IPS-15b (cell line): ENCODE data around the gene FANCL.
"Not testable (repeated sequence)": the region's sequence is repeated elsewhere in the genome, so short reads cannot be mapped to it uniquely, and the experiment has no call there.

Experiments
- H3K27me3 ChIP-seq: one replicate; pipeline ENCODE4 v1.6.1; 2013; ENCODE audit warnings: low read length; ENCODE audit not compliant: control insufficient read depth, insufficient read depth
- H3K36me3 ChIP-seq: one replicate; pipeline ENCODE4 v1.6.1; 2013; ENCODE audit warnings: low read length; ENCODE audit not compliant: control insufficient read depth, insufficient read depth
- H3K4me1 ChIP-seq: one replicate; pipeline ENCODE4 v1.6.1; 2013; ENCODE audit warnings: mild to moderate bottlenecking, low read length; ENCODE audit not compliant: control insufficient read depth, insufficient read depth
- H3K4me3 ChIP-seq: one replicate; pipeline ENCODE4 v1.5.1; 2013; ENCODE audit warnings: low read depth, low read length
- H3K9ac ChIP-seq: one replicate; pipeline ENCODE4 v1.6.1; 2013; ENCODE audit warnings: low read depth, mild to moderate bottlenecking, low read length
- H3K9me3 ChIP-seq: one replicate; pipeline ENCODE4 v1.6.1; 2013; ENCODE audit warnings: mild to moderate bottlenecking, low read length; ENCODE audit not compliant: control insufficient read depth, insufficient read depth

The FANCL gene

GRCh38 chr2:58240670-58241545 is at the start of gene FANCL:
FANCL (minus strand) TSS chr2:58241325; CDS start chr2:58241313, 12 bp downstream.
- H3K27me3 ChIP-seq, result no peaks in the 10 kb centered on the region
- no peaks in the 10 kb centered on the region for H3K36me3 ChIP-seq
- H3K9me3 ChIP-seq, result no peaks in the 10 kb centered on the region
- peaks cover 10% of the 10 kb centered on the region for H3K4me1 ChIP-seq
- peak within 1 kb of the TSS; percentile 80 for H3K9ac ChIP-seq
- peak within 1 kb of the TSS; percentile 63 for H3K4me3 ChIP-seq

- Histone ChIP-seq H3K27me3 (no peaks in the 10 kb centered on the region), H3K4me1 (peaks cover 3% of the 10 kb centered on the region), H3K4me3 (no peak overlapping the region), H3K36me3 (no peaks in the 10 kb centered on the region), H3K9ac (no peak overlapping the region), H3K9me3 (no peaks in the 10 kb centered on the region)
Measured at GRCh38 chr2:58289029-58289428, 47.9 kb upstream of the FANCL start.

- Histone ChIP-seq H3K9ac (no peak overlapping the region), H3K4me3 (no peak overlapping the region), H3K4me1 (peaks cover 3% of the 10 kb centered on the region), H3K27me3 (no peaks in the 10 kb centered on the region), H3K36me3 (no peaks in the 10 kb centered on the region), H3K9me3 (no peaks in the 10 kb centered on the region)
Measured at GRCh38 chr2:58283931-58284330, 42.8 kb upstream of the FANCL start.

GRCh38 chr2:58275144-58275543 is 34.0 kb upstream of the FANCL start:
- not testable (repeated sequence) for H3K4me1 ChIP-seq, H3K9ac ChIP-seq, H3K4me3 ChIP-seq, H3K36me3 ChIP-seq, H3K9me3 ChIP-seq, H3K27me3 ChIP-seq

- Histone ChIP-seq H3K36me3 (no peaks in the 10 kb centered on the region), H3K4me3 (no peak overlapping the region), H3K4me1 (no peaks in the 10 kb centered on the region), H3K27me3 (no peaks in the 10 kb centered on the region), H3K9ac (no peak overlapping the region), H3K9me3 (no peaks in the 10 kb centered on the region)
Measured at GRCh38 chr2:58271826-58272225, 30.7 kb upstream of the FANCL start.

- H3K27me3 ChIP-seq, result no peaks in the 10 kb centered on the region
- no peaks in the 10 kb centered on the region for H3K9me3 ChIP-seq
- H3K4me3 ChIP-seq, result no peak overlapping the region
- no peaks in the 10 kb centered on the region for H3K36me3 ChIP-seq
- no peak overlapping the region for H3K9ac ChIP-seq
- H3K4me1 ChIP-seq, result no peaks in the 10 kb centered on the region
Measured at GRCh38 chr2:58268685-58269084, 27.6 kb upstream of the FANCL start.

GRCh38 chr2:58266211-58266610 is 25.1 kb upstream of the FANCL start:
- Histone ChIP-seq H3K4me3 (no peak overlapping the region), H3K9me3 (no peaks in the 10 kb centered on the region), H3K27me3 (no peaks in the 10 kb centered on the region), H3K9ac (no peak overlapping the region), H3K4me1 (no peaks in the 10 kb centered on the region), H3K36me3 (no peaks in the 10 kb centered on the region)

- Histone ChIP-seq H3K9ac (no peak overlapping the region), H3K27me3 (no peaks in the 10 kb centered on the region), H3K36me3 (no peaks in the 10 kb centered on the region), H3K4me1 (no peaks in the 10 kb centered on the region), H3K9me3 (no peaks in the 10 kb centered on the region), H3K4me3 (no peak overlapping the region)
Measured at GRCh38 chr2:58261209-58261608, 20.1 kb upstream of the FANCL start.

GRCh38 chr2:58258456-58258855 is 17.3 kb upstream of the FANCL start:
- not testable (repeated sequence) for H3K36me3 ChIP-seq, H3K4me1 ChIP-seq, H3K4me3 ChIP-seq, H3K9ac ChIP-seq, H3K9me3 ChIP-seq, H3K27me3 ChIP-seq

- not testable (repeated sequence) for H3K4me3 ChIP-seq, H3K9ac ChIP-seq, H3K9me3 ChIP-seq, H3K27me3 ChIP-seq, H3K4me1 ChIP-seq, H3K36me3 ChIP-seq
Measured at GRCh38 chr2:58251331-58252201, 10.4 kb upstream of the FANCL start.

- Histone ChIP-seq H3K27me3 (no peaks in the 10 kb centered on the region), H3K36me3 (no peaks in the 10 kb centered on the region), H3K9ac (peak overlapping the region; percentile 4), H3K9me3 (no peaks in the 10 kb centered on the region), H3K4me3 (peak overlapping the region; percentile 63), H3K4me1 (peaks cover 10% of the 10 kb centered on the region)
Measured at GRCh38 chr2:58241546-58241864, 380 bp upstream of the FANCL start.
